IPS-18c (cell line): ENCODE measurements around the gene OMD.

Source experiments
- H3K4me3 ChIP-seq: 2 replicates; pipeline ENCODE4 v1.7.0; 2013; ENCODE audit warnings: low read depth, mild to moderate bottlenecking, low read length, moderate library complexity; ENCODE audit not compliant: insufficient read depth
- H3K9me3 ChIP-seq: one replicate; pipeline ENCODE4 v1.6.1; 2013; ENCODE audit warnings: mild to moderate bottlenecking, low read length, moderate library complexity; ENCODE audit not compliant: control insufficient read depth, insufficient read depth

The OMD gene

GRCh38 chr9:92392690-92393089 is 31.6 kb downstream of the OMD start:
- Histone ChIP-seq H3K9me3 (no peaks in the 10 kb centered on the region), H3K4me3 (no peak overlapping the region)

GRCh38 chr9:92385953-92386352 is 38.3 kb downstream of the OMD start:
- Histone ChIP-seq H3K9me3 (no peaks in the 10 kb centered on the region), H3K4me3 (no peak overlapping the region)

GRCh38 chr9:92385477-92385876 is 38.8 kb downstream of the OMD start:
- Histone ChIP-seq H3K4me3 (no peak overlapping the region), H3K9me3 (no peaks in the 10 kb centered on the region)

- Histone ChIP-seq H3K4me3 (no peak overlapping the region), H3K9me3 (no peaks in the 10 kb centered on the region)
These were observed 39.3 kb downstream of the OMD start for GRCh38 chr9:92385001-92385400.

GRCh38 chr9:92384375-92384774 is 39.9 kb downstream of the OMD start:
- Histone ChIP-seq H3K9me3 (no peaks in the 10 kb centered on the region), H3K4me3 (no peak overlapping the region)

- Histone ChIP-seq H3K4me3 (no peak overlapping the region), H3K9me3 (no peaks in the 10 kb centered on the region)
These were observed 42.5 kb downstream of the OMD start for GRCh38 chr9:92381775-92382174.

- no peaks in the 10 kb centered on the region for H3K9me3 ChIP-seq
- no peak overlapping the region for H3K4me3 ChIP-seq
These were observed 43.7 kb downstream of the OMD start for GRCh38 chr9:92380603-92381002.

GRCh38 chr9:92378865-92379560 is 45.3 kb downstream of the OMD start:
- no peak overlapping the region for H3K4me3 ChIP-seq
- H3K9me3 ChIP-seq = no peaks in the 10 kb centered on the region

GRCh38 chr9:92377876-92378275 is 46.4 kb downstream of the OMD start:
- Histone ChIP-seq H3K4me3 (no peak overlapping the region), H3K9me3 (no peaks in the 10 kb centered on the region)

GRCh38 chr9:92373167-92373566 is 51.1 kb downstream of the OMD start:
- Histone ChIP-seq H3K9me3 (no peaks in the 10 kb centered on the region), H3K4me3 (no peak overlapping the region)

GRCh38 chr9:92369075-92369474 is 55.2 kb downstream of the OMD start:
- Histone ChIP-seq H3K9me3 (no peaks in the 10 kb centered on the region), H3K4me3 (no peak overlapping the region)
